Lower leg skin (tissue), 4 donors: ENCODE measurements around the gene PRPSAP2. TPM values are rescaled to one million over a fixed set of nuclear protein-coding genes. Genes with fewer than 3 reads are reported as not detected.

ENCODE experiments used
- DNase-seq, 2 donors: peaks; one replicate each; pipeline ENCODE4 v3.0.0-alpha.2; 2019; ENCODE audit warnings: low spot score in 2 of 2
- H3K4me3 ChIP-seq: fragments of 200-600 bp; sonication (generic); 2 replicates; pipeline ENCODE4 v1.5.1; 2017; ENCODE audit warnings: mild to moderate bottlenecking, low read depth; ENCODE audit not compliant: poor library complexity, severe bottlenecking
- CTCF ChIP-seq, 3 donors: fragments of 450-650 bp; IDR thresholded peaks; one replicate each; pipeline ENCODE4 v1.5.1; 2016; ENCODE audit warnings: antibody characterized with exemption in 3 of 3, mild to moderate bottlenecking in 3 of 3, moderate library complexity in 2 of 3
- POLR2A ChIP-seq, 2 donors: fragments of 450-650 bp; IDR thresholded peaks; one replicate each; pipeline ENCODE4 v1.6.1; 2016 to 2017; ENCODE audit warnings: antibody characterized with exemption in 2 of 2, mild to moderate bottlenecking in 1 of 2, moderate library complexity in 1 of 2
- WGBS, 2 donors: methylation state at CpG; one replicate each; pipeline ENCODE4 v1.1.5; 2018; 5-methylcytosine and 5-hydroxymethylcytosine counted together
- intact Hi-C: fragments of 100-400 bp; cut with DNase I; formaldehyde crosslinking; loops from one replicate; pipeline ENCODE4 v1.15.0; 2023; ENCODE audit warnings: low total_unique reads
- total RNA-seq, 4 donors: library from RNA; depleted of rRNA; stranded (reverse); fragments of >200 nt; gene quantifications; one replicate each; pipeline ENCODE4 v1.1.0, GENCODE V29; 2016

PRPSAP2 gene
- total RNA-seq, 4 donors from 2014 or later, result 16.3 to 27.3 (median 23.0) TPM

- 78 to 88% methylated on average over 21 to 28 of the region's 28 CpGs for WGBS, 2 donors
- no peak overlapping the region for H3K4me3 ChIP-seq
- intact Hi-C loops, result no loop called here
- TF ChIP-seq POLR2A (IDR thresholded peaks at IDR 0.05), result no peak
- no peak for TF ChIP-seq CTCF (IDR thresholded peaks at IDR 0.05)
- DNase-seq, result no peak
These were observed 112.9 kb downstream of the PRPSAP2 start for GRCh38 chr17:18970582-18971480.

- intact Hi-C loops, result no loop called here
- 81 to 83% methylated on average over 7 of the region's 7 CpGs for WGBS, 2 donors
- no peak overlapping the region for H3K4me3 ChIP-seq
These were observed 113.9 kb downstream of the PRPSAP2 start for GRCh38 chr17:18971801-18972200.

GRCh38 chr17:18974407-18975149, 116.6 kb downstream of the PRPSAP2 start:
- no peak overlapping the region for H3K4me3 ChIP-seq
- DNase-seq, result no peak
- 66 to 81% methylated on average over 10 of the region's 10 CpGs for WGBS, 2 donors
- TF ChIP-seq POLR2A (IDR thresholded peaks at IDR 0.05) (no peak), CTCF (IDR thresholded peaks at IDR 0.05) (no peak)
- intact Hi-C loops, result no loop called here

More at GRCh38 chr17:18971801-18972200, 113.9 kb downstream of the PRPSAP2 start:
- DNase-seq, result no peak
- TF ChIP-seq CTCF (IDR thresholded peaks at IDR 0.05), result no peak
- no peak for TF ChIP-seq POLR2A (IDR thresholded peaks at IDR 0.05)

GRCh38 chr17:18975597-18975996, 117.7 kb downstream of the PRPSAP2 start:
- intact Hi-C loops, result no loop called here
- TF ChIP-seq POLR2A (IDR thresholded peaks at IDR 0.05) (no peak), CTCF (IDR thresholded peaks at IDR 0.05) (no peak)
- 93 to 94% methylated on average over 13 of the region's 13 CpGs for WGBS, 2 donors
- H3K4me3 ChIP-seq, result no peak overlapping the region
- DNase-seq, result no peak

GRCh38 chr17:18976201-18976600, 118.3 kb downstream of the PRPSAP2 start:
- intact Hi-C loops, result no loop called here
- TF ChIP-seq POLR2A (IDR thresholded peaks at IDR 0.05), result no peak
- TF ChIP-seq CTCF (IDR thresholded peaks at IDR 0.05), result no peak
- DNase-seq, result no peak
- WGBS, 2 donors, result 58 to 76% methylated on average over 4 of the region's 4 CpGs
- no peak overlapping the region for H3K4me3 ChIP-seq
